Mesangial cell (primary cell): Measurements from ENCODE around the gene ITGAD. TPM values are rescaled to one million over a fixed set of nuclear protein-coding genes. Genes with fewer than 3 reads are reported as not detected.

Experiments
- total RNA-seq: library from RNA; depleted of rRNA; stranded (reverse); fragments of >200 nt; gene quantifications from 2 replicates; pipeline ENCODE4 v1.2.3, GENCODE V29; 2015

The ITGAD gene
- total RNA-seq = not detected in 2 replicates

GRCh38 chr16:31393056-31393455, at the start of gene ITGAD:
Gene ITGAD (plus strand): TSS chr16:31393335. CDS start chr16:31393361, 26 bp downstream.

GRCh38 chr16:31354394-31355291, 38.5 kb upstream of the ITGAD start, which contains the start of gene ITGAX:
Gene ITGAX (plus strand): TSS chr16:31355176. CDS start chr16:31355255, 79 bp downstream.

GRCh38 chr16:31428279-31428597, 35.1 kb downstream of the ITGAD start, which contains the start of gene COX6A2:
Gene COX6A2 (minus strand): TSS chr16:31428360. CDS start chr16:31428325, 35 bp downstream.

GRCh38 chr16:31458844-31459686, 65.9 kb downstream of the ITGAD start, which contains the start of gene ARMC5:
Gene ARMC5 (plus strand): TSS chr16:31459501. CDS start chr16:31459525, 24 bp downstream.

DNA sequence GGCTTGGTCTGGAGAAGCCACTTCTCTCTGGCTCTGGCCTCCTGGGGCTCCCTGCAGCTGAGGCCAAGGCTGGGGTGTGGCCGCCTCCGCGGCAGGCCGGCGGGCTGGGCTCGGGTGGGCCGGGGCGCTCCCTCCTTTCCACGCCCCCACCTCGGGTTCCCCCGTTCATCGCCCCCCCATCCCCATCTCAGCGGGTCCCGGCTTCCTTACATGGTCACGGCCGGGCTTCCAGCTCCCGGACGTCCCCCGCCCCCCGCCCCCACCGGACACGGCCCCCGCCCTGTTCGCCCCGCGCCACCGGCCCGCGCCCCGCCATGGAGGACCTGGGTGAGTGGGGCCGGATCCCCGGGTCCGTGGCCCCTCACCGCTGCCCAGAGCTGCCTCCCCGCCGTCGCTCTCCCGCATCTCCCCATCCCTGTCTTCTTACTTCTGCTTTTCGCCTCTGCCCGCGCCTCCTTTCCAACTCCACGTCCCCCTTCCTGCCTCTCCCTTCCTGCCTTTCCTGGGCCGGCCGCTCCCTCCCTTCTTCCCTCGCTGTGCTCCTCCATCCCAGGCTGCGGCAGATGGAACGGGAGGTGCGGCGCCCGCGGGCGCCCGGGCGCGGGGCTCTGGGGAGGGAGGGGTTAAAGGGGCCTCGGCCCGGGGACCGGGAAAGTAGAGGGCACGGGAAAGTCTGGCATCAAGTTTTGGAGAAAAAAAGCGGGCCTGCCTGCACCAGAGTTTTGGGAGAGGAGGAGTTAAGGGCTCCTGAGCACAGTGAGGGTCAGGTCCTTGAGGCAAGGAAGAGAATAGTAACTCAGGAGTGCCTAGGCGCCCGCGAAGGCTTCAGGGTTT, 79.0 kb downstream of the ITGAD start, which contains the start of gene TGFB1I1:
Gene TGFB1I1, plus strand, starts transcription at position 278 of the 834 bp plus-strand sequence. Its CDS starts 37 bp downstream, at position 315.

Other genes with a start within 250 kb of the ITGAD start
- gene PRSS36, start 243.3 kb upstream of the ITGAD start, total RNA-seq = 1.1 and 7.9 TPM in 2 replicates
- gene FUS, start 213.2 kb upstream of the ITGAD start, total RNA-seq = 43.7 and 78.9 TPM in 2 replicates
- gene PYCARD, start 190.6 kb upstream of the ITGAD start, total RNA-seq = 37.3 and 88.6 TPM in 2 replicates
- gene TRIM72, start 179.2 kb upstream of the ITGAD start, total RNA-seq = not detected in 2 replicates
- not detected in 2 replicates for gene PYDC1, start 176.2 kb upstream of the ITGAD start, total RNA-seq
- gene ITGAM, start 133.4 kb upstream of the ITGAD start, total RNA-seq = 2.1 TPM in 1 of 2 replicates, not detected in the other
- under 0.01 TPM in 2 replicates for gene ITGAX, start 38.2 kb upstream of the ITGAD start, total RNA-seq
- gene COX6A2, start 35.0 kb downstream of the ITGAD start, total RNA-seq = not detected in 2 replicates
- 0.49 and 1.3 TPM in 2 replicates for gene ZNF843, start 49.5 kb downstream of the ITGAD start, total RNA-seq
- gene ARMC5, start 66.2 kb downstream of the ITGAD start, total RNA-seq = 10.3 and 11.8 TPM in 2 replicates
- 172 and 174 TPM in 2 replicates for gene TGFB1I1, start 78.8 kb downstream of the ITGAD start, total RNA-seq
- 0.63 TPM in 1 of 2 replicates, not detected in the other for gene SLC5A2, start 89.8 kb downstream of the ITGAD start, total RNA-seq
- 44.5 and 66.9 TPM in 2 replicates for gene RUSF1, start 115.1 kb downstream of the ITGAD start, total RNA-seq
- not detected in 2 replicates for gene AHSP, start 134.6 kb downstream of the ITGAD start, total RNA-seq